GM19452 (cell line): ENCODE data around the gene CAPN8.
"Not testable (repeated sequence)": the region's sequence is repeated elsewhere in the genome, so short reads cannot be mapped to it uniquely, and the experiment has no call there.

Experiments used
- ATAC-seq: cut with Tn5 transposase; IDR thresholded peaks from one replicate; pipeline ENCODE4 v1.9.1; 2021; ENCODE audit not compliant: unreplicated experiment

The CAPN8 gene

GRCh38 chr1:223534677-223535076 is 130.8 kb downstream of the CAPN8 start:
- ATAC-seq, result no peak

GRCh38 chr1:223533708-223534107 is 131.8 kb downstream of the CAPN8 start:
- ATAC-seq, result no peak

GRCh38 chr1:223531742-223532341 is 133.7 kb downstream of the CAPN8 start:
- no peak for ATAC-seq

GRCh38 chr1:223525957-223526356 is 139.5 kb downstream of the CAPN8 start:
- no peak for ATAC-seq

- ATAC-seq, result no peak
Measured at GRCh38 chr1:223525546-223525945, 140.0 kb downstream of the CAPN8 start.

GRCh38 chr1:223524930-223525451 is 140.5 kb downstream of the CAPN8 start:
- ATAC-seq, result no peak

- ATAC-seq, result no peak
Measured at GRCh38 chr1:223521150-223521549, 144.4 kb downstream of the CAPN8 start.

GRCh38 chr1:223520200-223520599 is 145.3 kb downstream of the CAPN8 start:
- no peak for ATAC-seq

- no peak for ATAC-seq
Measured at GRCh38 chr1:223519116-223519515, 146.4 kb downstream of the CAPN8 start.

- ATAC-seq, result not testable (repeated sequence)
Measured at GRCh38 chr1:223518553-223518952, 146.9 kb downstream of the CAPN8 start.

GRCh38 chr1:223515926-223516325 is 149.6 kb downstream of the CAPN8 start:
- no peak for ATAC-seq

GRCh38 chr1:223515421-223515820 is 150.1 kb downstream of the CAPN8 start:
- ATAC-seq, result no peak

- ATAC-seq, result no peak
Measured at GRCh38 chr1:223514644-223515043, 150.9 kb downstream of the CAPN8 start.

- no peak for ATAC-seq
Measured at GRCh38 chr1:223513309-223513708, 152.2 kb downstream of the CAPN8 start.

- no peak for ATAC-seq
Measured at GRCh38 chr1:223512057-223512456, 153.4 kb downstream of the CAPN8 start.

- ATAC-seq, result no peak
Measured at GRCh38 chr1:223508796-223509195, 156.7 kb downstream of the CAPN8 start.

- ATAC-seq, result no peak
Measured at GRCh38 chr1:223504741-223505140, 160.8 kb downstream of the CAPN8 start.

GRCh38 chr1:223503348-223503747 is 162.2 kb downstream of the CAPN8 start:
- ATAC-seq, result no peak

GRCh38 chr1:223500560-223501425 is 164.7 kb downstream of the CAPN8 start:
- no peak for ATAC-seq

- no peak for ATAC-seq
Measured at GRCh38 chr1:223496883-223497282, 168.6 kb downstream of the CAPN8 start.

GRCh38 chr1:223494926-223495645 is 170.4 kb downstream of the CAPN8 start:
- ATAC-seq, result no peak

GRCh38 chr1:223492044-223492443 is 173.5 kb downstream of the CAPN8 start:
- ATAC-seq, result no peak
